Ovary (tissue), 3 donors: ENCODE results near the gene HYOU1.

Source experiments
- CTCF ChIP-seq, 3 donors: fragments of 450-650 bp in 2 of 3; fragments of 200-600 bp in 1 of 3; IDR thresholded peaks; one replicate each; pipeline versions ENCODE4 v1.5.1 to v1.8.0; 2016 to 2022; ENCODE audit warnings: antibody characterized with exemption in 3 of 3, mild to moderate bottlenecking in 1 of 3
- POLR2A ChIP-seq: fragments of 450-650 bp; IDR thresholded peaks from one replicate; pipeline ENCODE4 v1.6.1; 2017; ENCODE audit warnings: antibody characterized with exemption, mild to moderate bottlenecking, moderate library complexity
- donor health status: DM: no; HTN: no; CAD: no.

DNA sequence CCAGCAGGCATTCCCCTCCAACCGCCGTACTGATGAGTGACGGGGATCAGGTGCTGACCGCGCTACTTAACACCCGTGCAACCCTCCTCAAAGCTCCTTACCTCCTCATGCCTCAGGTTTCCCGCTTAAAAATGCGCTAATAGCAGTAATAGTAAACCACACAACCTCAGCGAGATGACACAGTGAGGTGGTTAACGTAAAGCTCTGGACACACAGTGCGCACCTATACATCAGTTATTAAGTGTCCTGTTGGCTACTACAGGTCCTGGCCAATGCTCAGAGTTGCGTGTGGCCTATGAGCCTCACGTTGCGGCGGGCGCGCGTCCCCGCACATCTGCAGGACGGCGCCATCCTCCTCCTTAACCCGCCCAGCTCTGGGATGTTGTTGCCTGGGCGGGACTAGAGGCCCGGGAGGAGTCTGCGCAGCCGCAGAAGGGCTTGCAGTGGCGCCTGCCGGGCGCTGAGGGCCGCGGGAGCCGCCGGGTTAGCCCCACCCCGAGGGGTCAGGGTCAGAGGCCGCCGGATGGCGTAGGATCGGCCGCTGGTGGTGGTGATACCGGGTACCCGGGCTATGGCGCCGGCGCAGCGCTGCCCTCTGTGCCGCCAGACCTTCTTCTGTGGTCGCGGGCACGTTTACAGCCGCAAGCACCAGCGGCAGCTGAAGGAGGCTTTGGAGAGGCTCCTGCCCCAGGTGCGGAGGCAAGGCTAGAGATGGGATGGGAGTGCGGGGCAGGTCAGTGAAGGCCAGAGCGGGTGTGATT, 59.2 kb downstream of the HYOU1 start, which contains the start of gene CENATAC:
- TF ChIP-seq CTCF (IDR thresholded peaks at IDR 0.05) (peak in 2 of 3 donors; percentile 21 to 23), POLR2A (peak; percentile 57)
